ENCODE measurements around the gene DNAL1. TPM values are rescaled to one million over a fixed set of nuclear protein-coding genes. Genes with fewer than 3 reads are reported as not detected.

The DNAL1 gene
- total RNA-seq, 1 donor from 2014 or later: 29.4 TPM

DNA sequence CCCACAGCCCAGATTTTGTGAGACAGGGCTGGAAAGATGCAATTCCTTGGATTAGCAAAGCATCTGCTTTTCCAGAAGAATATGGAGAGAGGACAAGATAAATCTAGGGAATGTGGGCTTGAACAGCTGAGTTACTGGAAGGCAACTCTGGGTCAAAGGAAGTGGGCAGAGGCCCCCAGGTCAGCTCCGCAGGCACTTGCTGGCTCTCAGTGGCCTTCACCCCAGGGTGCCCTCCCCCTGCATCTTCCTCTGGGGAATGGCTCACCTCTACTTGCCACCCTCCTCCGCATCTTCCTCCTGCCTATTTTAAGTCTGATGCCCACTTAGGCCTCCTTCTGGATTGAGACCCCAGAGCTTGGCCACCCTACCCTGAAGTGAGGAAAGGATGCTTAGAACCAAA lies 79.9 kb downstream of the DNAL1 start:
- Mint-ChIP-seq H3K27ac (no peak overlapping the region), H3K4me1 (peaks cover 39% of the 10 kb centered on the region), H3K9me3 (no peaks in the 10 kb centered on the region), H3K4me3 (no peak overlapping the region), H3K27me3 (ENCODE audit: insufficient read depth, low read depth) (no peaks in the 10 kb centered on the region), H3K36me3 (peaks cover 32% of the 10 kb centered on the region)
- Histone ChIP-seq H3K36me3 (no peaks in the 10 kb centered on the region), H3K9me3 (ENCODE audit: low read depth) (no peaks in the 10 kb centered on the region), H3K9ac (no peak overlapping the region), H3K79me2 (ENCODE audit: low read depth) (no peaks in the 10 kb centered on the region), H4K20me1 (ENCODE audit: low read depth) (peaks cover 5% of the 10 kb centered on the region), H3K27ac (no peak overlapping the region), H3K4me2 (no peak overlapping the region), H3K4me3 (no peak overlapping the region), H3F3A (ENCODE audit: low read depth) (peaks cover 2% of the 10 kb centered on the region), H2AFZ (replicated peaks) (no peak overlapping the region), H3K27me3 (no peaks in the 10 kb centered on the region), H3K4me1 (peaks cover 18% of the 10 kb centered on the region)
- TF ChIP-seq, protein P1, sequence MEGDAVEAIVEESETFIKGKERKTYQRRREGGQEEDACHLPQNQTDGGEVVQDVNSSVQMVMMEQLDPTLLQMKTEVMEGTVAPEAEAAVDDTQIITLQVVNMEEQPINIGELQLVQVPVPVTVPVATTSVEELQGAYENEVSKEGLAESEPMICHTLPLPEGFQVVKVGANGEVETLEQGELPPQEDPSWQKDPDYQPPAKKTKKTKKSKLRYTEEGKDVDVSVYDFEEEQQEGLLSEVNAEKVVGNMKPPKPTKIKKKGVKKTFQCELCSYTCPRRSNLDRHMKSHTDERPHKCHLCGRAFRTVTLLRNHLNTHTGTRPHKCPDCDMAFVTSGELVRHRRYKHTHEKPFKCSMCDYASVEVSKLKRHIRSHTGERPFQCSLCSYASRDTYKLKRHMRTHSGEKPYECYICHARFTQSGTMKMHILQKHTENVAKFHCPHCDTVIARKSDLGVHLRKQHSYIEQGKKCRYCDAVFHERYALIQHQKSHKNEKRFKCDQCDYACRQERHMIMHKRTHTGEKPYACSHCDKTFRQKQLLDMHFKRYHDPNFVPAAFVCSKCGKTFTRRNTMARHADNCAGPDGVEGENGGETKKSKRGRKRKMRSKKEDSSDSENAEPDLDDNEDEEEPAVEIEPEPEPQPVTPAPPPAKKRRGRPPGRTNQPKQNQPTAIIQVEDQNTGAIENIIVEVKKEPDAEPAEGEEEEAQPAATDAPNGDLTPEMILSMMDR (IDR thresholded peaks at IDR 0.05): no peak
- TF ChIP-seq EZH2phosphoT487 (IDR thresholded peaks at IDR 0.05) (no peak), EZH2 (IDR thresholded peaks at IDR 0.05) (no peak)
- DNase-seq (ENCODE audit: low spot score): no peak

DNA sequence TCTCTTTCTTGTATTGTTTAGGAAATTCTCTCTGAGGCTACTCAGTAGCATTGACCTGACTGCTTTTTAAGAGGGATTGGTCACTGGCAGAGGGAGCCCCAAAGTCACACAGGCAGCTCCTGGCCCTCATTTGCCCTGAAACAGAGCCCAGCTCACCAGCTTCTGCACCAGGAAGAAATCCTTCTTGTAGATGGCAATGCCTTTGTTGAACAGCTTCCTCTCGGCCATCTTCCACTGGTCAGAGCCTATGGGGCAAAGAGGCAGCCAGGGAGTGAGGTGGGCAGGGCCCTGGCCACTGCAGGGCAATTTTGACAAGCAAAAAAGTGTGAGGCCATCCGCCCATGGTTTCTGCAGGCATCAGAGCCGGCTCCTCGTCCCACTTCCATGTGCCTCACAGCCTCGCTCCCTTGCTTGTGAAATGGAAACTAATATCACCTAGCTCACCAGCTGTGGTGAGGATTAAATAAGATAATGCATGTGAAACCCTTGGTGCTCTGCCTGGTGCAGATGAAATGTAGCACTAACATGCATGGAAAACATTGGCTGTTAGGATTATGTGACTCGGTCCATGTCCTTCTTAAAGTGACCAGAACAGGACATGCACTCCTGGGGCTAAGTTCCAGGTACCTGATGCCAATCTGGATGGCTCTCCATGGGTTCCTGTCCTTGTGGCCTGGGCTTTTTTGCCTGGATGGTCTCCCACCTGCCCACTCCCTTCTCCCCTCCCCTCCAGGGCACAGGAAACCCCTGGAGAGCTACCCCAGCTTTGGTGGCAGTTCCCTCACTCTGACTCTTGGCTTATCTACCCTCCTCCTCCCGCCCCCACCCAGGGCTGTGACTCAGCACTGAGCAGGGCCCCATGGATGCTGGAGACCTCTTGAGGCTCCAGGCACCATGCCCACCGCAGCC lies 80.6 kb downstream of the DNAL1 start:
- H3K27me3 ChIP-seq: no peaks in the 10 kb centered on the region
- H3K79me2 ChIP-seq (ENCODE audit: low read depth): no peaks in the 10 kb centered on the region
- H3K27ac Mint-ChIP-seq: no peak overlapping the region
- H3K36me3 ChIP-seq: no peaks in the 10 kb centered on the region
- no peak overlapping the region for H3K27ac ChIP-seq
- H4K20me1 ChIP-seq (ENCODE audit: low read depth): peaks cover 5% of the 10 kb centered on the region
- H3K4me3 ChIP-seq: no peak overlapping the region
- H3K4me1 Mint-ChIP-seq: peaks cover 36% of the 10 kb centered on the region
- no peak for DNase-seq (ENCODE audit: low spot score)
- H3K27me3 Mint-ChIP-seq (ENCODE audit: insufficient read depth, low read depth): peaks cover 2% of the 10 kb centered on the region
- no peak for TF ChIP-seq EZH2phosphoT487 (IDR thresholded peaks at IDR 0.05)
- TF ChIP-seq, protein P1 (IDR thresholded peaks at IDR 0.05): no peak
- no peak for TF ChIP-seq EZH2 (IDR thresholded peaks at IDR 0.05)
- H3K9ac ChIP-seq: no peak overlapping the region
- H3K4me1 ChIP-seq: peaks cover 17% of the 10 kb centered on the region
- H3F3A ChIP-seq (ENCODE audit: low read depth): no peaks in the 10 kb centered on the region
- no peak overlapping the region for H3K4me2 ChIP-seq
- H3K9me3 Mint-ChIP-seq: no peaks in the 10 kb centered on the region
- no peak overlapping the region for H3K4me3 Mint-ChIP-seq
- peaks cover 32% of the 10 kb centered on the region for H3K36me3 Mint-ChIP-seq
- H3K9me3 ChIP-seq (ENCODE audit: low read depth): no peaks in the 10 kb centered on the region
- no peak overlapping the region for H2AFZ ChIP-seq (replicated peaks)

DNA sequence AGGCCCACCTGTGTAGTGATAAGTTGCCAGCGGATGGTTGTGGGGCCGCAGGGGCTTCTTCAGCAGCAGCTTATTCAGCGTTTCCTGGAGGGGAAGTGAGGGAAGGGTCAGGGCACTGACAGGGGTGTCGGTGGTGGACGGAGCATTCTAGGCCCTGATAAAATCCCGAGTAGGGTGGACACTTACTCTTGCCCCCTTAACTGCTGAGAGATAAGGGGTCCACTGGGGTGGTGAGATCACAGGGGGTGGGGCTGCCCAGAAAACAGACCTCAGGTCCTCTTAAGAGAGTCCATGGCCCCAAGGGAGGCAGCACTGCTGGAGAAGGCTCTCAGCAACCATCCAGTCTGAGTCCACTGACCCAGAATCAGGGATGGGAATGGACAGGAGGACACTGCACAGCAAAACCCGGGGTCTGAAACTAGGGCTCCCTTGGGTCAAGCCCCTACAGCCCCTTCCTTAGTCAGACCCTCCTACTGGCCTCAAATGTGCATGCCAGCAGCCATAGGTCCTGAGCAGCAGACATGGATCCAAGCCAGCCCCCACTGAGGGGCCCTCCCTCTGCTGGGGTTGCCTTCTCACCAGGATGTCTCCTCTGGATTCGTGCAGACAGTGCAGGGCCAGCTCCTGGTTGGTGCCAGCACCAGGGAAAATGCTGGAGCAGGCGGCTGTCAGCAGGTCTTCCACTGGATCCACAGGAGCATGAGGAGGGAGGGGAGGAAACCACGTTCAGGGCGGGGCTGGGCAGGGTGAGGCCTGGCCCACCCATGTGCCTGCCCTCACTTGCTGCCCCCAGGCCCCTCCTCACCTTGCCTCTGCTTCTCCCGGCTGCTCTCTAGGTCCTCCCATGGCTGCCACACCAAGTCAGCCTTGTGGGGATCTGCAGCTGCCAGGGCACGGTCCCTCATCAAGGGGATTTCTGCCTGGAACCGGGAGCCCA lies 81.5 kb downstream of the DNAL1 start:
- H3K27ac Mint-ChIP-seq: no peak overlapping the region

More for the DNA sequence above, 81.5 kb downstream of the DNAL1 start:
- TF ChIP-seq EZH2phosphoT487 (IDR thresholded peaks at IDR 0.05) (no peak), EZH2 (IDR thresholded peaks at IDR 0.05) (no peak)
- TF ChIP-seq, protein P1 (IDR thresholded peaks at IDR 0.05): no peak
- H3K36me3 Mint-ChIP-seq: peaks cover 30% of the 10 kb centered on the region
- Histone ChIP-seq H3F3A (ENCODE audit: low read depth) (no peaks in the 10 kb centered on the region), H3K4me2 (no peak overlapping the region), H3K9me3 (ENCODE audit: low read depth) (no peaks in the 10 kb centered on the region), H3K36me3 (no peaks in the 10 kb centered on the region), H3K27ac (no peak overlapping the region), H3K9ac (no peak overlapping the region), H3K4me1 (peaks cover 12% of the 10 kb centered on the region), H4K20me1 (ENCODE audit: low read depth) (peaks cover 5% of the 10 kb centered on the region), H3K79me2 (ENCODE audit: low read depth) (no peaks in the 10 kb centered on the region), H2AFZ (replicated peaks) (no peak overlapping the region), H3K27me3 (no peaks in the 10 kb centered on the region), H3K4me3 (no peak overlapping the region)
- H3K27me3 Mint-ChIP-seq (ENCODE audit: insufficient read depth, low read depth): peaks cover 2% of the 10 kb centered on the region
- H3K4me3 Mint-ChIP-seq: no peak overlapping the region
- no peaks in the 10 kb centered on the region for H3K9me3 Mint-ChIP-seq
- DNase-seq (ENCODE audit: low spot score): no peak
- peaks cover 34% of the 10 kb centered on the region for H3K4me1 Mint-ChIP-seq
